ENCODE results near the gene NAA38.
"Not testable (repeated sequence)": the region's sequence is repeated elsewhere in the genome, so short reads cannot be mapped to it uniquely, and the experiment has no call there.

Gene NAA38

DNA sequence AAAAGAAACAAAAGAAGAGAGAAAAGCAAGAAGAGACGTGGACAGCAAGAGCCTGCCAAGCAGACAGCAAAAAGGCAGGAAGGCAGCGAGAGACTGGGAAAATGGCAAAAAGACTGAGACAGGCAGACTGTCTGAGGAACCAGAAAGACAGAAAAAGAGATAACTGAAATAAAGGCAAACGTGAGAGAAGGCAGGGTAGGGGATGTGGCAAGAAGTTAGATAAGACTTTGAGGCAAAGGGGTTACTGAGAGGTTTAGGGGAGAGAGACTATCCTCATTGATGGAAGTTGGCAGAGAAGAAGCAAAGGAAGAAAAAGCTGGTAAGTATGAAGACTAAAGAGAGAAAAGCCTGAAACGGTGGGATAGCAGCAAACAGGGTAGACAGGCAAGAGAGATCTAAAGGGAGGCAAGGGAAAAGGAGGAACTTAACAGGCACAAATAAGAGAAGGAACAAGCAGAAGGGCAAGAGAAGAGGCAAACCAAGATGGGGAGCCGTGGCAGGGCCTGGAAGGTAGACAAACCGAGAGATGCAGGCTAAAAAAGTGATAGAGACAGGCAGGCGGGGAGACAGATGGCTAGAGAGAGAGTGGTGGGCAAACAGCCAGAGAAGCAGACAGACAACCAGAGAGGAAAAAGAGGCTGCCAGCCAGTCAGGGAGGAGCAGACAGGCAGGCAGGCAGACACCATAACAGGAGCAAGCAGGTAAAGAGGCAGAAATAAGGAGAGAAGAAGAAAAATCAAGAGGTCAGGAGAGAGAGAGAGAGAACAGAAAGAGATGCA lies 24.1 kb upstream of the NAA38 start:
- DNase-seq: peak; percentile 91

DNA sequence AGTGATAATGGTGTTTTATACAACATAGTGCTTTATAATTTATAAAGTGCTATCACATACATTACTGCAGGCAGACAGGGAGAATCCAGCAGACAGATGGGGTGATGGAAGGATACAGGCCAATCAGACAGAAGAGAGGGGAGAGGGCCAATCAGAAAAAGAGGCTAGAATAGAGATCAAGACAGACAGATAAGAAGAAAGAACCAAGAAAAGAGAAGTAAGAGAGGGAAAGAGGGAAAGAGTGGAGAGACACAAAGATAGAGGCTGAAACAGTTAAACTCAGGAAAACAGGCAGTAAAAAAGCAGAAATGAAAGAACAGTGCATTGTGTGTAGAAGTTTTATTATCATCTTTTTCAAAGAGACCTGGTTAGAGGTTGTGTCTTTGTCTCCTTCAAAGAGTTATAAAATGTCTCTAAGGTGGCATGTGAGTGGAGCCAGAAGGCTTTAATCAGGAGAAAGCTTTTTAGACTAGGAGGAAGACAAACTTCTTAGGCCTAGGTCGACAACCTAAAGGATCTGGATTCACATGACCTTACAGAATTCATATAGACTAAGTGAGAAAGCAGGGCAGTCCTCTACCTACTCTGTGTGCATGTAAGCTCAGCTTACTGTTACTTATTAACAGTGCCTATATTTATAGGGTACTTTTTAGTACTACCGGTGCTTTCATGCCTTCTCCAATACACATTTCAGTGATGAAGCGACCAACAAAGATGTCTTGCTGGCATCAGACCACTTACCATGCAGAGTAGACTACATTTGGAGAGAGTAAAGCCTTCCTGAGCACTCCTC lies 22.9 kb upstream of the NAA38 start:
- DNase-seq: no peak

DNA sequence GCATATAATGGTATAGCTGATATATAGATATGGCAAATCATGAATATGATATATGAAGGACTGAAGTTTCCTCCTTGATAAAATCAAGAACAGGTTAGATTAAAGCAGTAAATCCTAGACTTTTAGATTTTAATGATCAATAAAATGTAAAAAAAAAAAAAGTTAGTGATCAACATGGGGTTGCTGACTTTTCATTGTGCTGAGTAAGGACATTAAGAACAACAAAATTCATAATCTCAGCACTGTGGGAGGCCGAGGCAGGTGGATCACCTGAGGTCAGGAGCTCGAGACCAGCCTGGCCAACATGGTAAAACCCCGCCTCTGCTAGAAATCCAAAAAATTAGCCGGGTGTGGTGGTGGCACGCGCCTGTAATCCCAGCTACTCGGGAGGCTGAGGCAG lies 20.9 kb upstream of the NAA38 start:
- DNase-seq: no peak

DNA sequence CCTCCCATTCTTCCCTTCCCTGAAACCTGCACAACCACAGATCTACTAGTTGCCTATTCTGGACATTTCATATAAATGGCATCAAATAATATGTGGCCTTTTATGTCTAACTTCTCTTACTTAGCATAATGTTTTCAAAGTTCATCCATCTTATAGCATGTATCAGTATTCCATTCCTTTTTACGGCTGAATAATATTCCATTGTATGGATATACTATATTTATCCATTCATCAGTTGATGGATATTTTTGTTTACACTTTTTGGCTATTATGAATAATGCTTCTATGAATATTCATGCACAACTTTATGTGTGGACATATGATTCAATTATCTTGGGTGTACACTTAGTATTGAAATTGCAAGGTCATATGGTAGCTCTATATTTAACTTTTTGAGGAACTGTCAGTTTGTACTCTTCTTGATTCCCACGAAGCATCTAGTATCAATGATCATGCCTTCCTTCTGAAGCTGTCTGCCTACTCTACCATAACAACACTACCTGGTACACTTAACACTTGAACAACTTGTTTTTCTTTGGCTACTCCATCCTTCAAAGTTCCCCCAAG lies 18.5 kb upstream of the NAA38 start:
- DNase-seq: no peak

DNA sequence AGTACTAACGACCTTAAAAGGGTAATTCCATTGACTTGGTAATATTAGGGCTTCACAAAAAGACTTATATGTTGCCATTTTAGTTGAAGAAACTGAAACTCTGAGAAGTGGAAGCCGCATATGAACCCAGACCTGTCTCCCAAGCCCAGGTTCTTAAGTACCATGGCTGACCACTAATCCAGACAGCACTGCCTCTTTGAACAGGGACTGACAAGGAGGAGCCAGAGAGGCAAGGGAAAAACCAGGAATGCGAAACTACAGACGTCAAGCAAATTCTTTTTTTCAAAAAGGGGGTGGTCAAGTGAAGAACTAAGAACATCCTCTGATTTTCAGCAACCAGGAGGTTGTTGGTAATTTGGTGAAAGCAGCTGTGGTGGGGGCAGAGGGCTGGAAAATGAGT lies 15.7 kb upstream of the NAA38 start:
- DNase-seq: no peak

DNA sequence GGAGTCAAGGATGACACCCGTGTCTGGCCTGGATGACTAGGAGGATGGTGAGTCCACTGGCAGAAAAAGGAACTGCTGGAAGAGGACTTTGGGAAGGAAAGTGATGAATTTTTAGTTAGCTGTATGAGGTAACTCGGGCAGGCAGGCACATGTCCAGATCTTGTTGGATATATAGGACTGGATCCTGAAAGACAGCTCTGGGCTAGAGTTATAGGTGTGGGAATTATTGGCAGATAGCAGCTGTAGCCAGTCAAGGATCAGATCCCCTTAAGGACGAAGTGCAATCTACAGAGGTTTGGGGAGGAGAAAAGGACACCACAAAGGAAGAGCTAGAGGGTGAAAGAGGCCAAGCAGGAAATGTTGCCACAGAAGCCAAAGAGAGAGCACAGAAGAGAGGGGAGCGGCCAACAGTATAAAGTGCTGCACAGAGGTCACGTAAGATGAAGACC lies 10.5 kb upstream of the NAA38 start:
- no peak for DNase-seq

DNA sequence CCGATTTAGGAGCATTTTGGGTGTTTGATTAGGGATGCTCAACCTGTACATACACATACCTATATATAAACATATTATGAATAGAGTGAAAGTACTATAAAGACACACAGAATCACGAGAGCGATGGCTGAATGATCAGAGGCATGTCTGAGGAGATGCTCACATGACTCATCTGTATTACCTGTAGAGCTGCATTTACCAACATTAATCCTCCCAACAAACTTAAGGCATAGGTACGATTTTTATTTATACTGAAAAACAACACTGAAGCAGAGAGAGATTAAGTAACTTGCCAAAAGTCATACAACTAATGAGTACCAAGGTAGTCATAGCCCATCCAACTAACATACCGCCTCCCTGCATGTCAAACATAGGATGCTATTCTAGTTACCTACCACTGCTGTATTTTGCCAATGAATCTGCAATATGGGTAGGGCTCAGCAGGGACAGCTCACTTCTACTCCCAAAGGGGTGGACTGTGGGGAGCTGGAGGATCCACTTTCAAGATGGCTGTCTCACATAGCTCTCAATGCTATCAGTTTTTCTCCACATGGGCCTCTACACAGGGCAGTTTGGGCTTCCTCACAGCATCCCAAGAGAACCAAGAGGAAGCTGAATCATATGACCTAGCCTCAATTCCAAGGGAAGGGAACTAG lies 7.8 kb upstream of the NAA38 start:
- DNase-seq: no peak

DNA sequence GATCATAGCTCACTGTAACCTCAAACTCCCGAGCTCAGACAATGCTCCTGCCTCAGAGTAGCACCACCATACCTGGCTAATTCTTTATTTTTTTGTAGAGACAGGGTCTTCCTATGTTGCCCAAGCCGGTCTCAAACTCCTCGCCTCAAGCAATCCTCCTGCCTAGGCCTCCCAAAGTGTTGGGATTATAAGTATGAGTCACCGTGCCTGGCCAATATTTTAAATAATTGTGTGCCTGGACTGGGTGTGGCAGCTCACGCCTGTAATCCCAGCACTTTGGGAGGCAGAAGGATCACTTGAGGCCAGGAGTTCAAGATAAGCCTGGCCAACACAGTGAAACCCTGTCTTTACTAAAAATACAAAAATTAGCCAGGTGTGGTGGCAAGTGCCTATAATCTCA lies 7.0 kb upstream of the NAA38 start:
- DNase-seq: not testable (repeated sequence)

DNA sequence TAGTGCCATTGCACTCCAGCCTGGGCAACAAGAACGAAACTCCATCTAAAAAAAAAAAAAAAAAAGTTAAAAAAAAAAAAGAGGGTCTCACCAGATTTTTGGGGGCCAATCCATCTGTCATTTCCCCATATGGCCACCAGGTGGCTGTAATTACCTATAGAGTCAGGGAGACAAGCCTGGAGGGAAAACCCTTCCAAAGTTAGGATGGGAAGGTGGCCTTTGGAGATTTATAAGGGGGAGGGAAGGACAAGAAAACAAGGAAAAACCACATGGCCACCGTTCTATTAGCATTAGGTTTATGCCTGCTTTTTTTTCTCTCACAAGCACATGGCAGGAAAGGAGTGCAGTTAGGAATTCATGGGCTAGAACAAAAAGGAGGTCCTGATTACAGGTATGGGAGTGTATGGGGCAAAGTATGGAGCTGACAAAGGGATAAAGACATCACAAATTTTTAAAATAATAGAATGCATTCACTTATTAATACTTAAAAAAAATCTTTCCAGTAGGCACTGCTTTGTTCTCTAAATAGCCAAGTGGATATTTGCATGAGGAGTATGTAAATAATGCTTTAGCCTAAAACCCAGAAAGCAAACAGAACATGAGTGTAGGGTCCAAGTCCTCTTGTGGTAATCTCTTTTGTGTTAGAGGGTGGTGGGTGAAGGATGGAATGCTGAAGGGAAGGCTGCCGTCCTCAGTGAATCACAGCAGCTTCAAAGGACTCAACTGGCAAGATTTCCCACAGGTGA lies 5.5 kb upstream of the NAA38 start:
- peak; percentile 17 for DNase-seq

DNA sequence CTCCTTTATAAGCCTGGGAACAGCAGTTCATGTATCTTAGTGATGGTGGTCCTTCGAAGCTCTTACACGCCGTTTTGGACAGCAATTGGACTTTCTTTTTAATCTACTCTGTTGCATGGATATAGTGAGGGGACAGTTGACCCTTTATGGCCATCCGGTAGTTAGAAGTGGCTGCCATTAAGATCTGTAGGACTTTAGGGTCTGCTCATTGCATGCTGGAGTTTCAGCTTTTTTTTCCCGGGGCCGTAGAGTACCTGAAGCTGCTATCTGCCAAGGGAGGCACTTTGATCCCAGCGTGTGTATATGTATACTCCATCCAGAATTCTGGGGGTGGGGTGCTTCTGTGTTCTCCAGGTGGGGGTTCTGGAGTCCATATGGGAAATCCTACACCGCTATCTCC lies 1.7 kb upstream of the NAA38 start:
- DNase-seq: no peak

DNA sequence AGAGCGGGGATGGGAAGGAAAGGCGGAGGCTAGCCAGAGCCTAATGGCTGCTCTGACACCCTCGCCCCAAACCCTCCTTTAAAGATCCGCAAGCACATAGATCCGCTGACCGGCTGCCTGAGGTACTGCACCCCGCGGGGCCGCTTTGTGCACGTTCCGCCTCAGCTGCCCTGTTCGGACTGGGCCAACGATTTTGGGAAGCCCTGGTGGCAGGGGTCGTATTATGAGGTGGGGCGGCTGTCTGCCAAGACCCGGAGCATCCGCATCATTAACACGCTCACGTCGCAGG lies 1.1 kb upstream of the NAA38 start:
- DNase-seq: peak; percentile 53

DNA sequence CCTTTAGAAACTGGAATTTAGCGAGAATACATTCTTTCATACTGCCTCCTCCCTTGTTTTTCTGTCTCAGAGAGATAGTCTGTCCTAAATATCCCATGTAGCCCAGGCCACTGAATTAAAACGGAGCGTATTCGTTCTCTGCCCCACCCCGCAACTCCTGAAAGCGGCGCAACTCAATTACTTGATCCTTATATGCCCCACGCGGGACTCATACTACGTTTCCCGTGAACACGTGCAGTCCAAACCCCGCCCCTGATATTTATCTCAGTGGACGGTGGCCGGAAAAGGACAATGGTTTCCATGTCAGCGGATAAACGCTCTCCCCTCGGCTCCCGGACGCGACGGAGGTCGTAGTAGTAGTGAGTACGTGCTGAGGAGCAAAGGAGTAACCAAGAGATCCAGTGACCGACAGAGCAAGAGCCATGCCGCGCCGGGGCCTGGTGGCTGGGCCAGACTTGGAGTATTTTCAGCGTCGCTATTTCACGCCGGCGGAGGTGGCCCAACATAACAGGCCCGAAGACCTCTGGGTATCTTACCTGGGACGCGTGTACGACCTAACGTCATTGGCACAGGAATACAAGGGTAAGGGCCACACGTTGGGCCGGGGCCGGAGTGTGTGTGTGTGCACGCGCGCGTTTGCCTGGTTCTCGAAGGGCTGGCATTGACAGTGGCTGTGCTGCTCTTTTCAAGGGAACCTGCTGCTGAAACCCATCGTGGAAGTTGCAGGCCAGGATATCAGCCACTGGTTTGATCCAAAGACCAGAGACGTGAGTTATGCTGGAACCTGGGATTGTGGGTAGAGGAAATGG lies 558 bp upstream of the NAA38 start, which contains the start of gene CYB5D1:
Gene CYB5D1, plus strand, starts transcription at position 291 of the 809 bp plus-strand sequence. Its CDS starts 132 bp downstream, at position 423.
- peak; percentile 99 for DNase-seq

DNA sequence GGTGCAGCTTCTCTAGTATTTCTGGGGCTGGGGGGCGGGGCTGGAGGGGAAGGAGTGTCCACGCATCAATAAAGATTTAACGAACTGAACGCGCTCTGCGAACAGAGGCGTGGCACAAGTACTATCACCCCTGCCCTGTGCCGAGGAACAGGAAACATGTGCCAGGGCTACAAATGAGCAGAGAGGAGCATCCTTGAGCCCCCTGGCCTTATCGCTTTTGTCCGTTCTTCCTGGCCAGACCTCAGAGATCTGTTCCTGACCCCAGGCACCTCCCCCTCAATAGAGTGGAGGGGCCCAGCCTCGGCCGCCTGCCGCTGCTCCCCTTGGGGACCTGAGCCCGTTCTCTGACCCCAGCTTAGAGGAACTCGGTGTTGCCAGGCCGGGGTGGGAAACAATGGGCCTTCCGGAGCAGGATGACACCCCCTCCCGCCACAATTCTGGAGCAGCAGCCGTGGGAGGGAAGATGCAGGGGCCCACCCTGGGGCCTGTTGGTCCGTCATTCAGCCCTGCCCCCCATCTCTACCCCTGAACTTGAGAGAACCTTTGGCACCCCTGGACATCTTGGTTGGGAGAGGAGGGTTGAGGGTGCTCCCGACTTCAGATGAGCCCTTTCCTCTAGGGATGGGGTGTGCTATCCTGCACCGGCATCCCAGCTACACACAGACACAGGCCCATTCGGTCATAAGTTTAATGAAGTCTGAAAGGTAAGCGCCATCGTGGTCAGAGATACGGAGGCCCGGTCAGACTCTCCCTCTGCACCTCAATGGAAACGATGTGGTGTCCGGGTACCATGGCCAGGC lies 1.1 kb downstream of the NAA38 start:
- no peak for DNase-seq

DNA sequence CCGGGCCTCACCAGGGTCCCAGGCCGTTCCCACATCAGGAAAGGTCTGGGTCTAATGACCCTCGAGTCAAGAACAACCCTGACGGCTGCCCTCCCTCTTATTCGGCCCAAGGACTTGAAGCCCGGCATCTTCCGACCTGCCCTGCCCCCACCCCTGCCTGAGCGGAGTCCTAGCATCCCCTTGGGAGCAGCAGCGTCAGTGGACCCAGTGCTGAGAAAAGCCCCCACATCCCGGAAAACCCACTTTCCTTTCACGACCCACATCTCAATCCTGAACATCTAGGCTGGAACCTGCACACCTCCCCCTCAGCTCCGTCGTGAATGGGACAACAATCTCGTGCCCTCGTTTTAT lies 1.7 kb downstream of the NAA38 start:
- no peak for DNase-seq

DNA sequence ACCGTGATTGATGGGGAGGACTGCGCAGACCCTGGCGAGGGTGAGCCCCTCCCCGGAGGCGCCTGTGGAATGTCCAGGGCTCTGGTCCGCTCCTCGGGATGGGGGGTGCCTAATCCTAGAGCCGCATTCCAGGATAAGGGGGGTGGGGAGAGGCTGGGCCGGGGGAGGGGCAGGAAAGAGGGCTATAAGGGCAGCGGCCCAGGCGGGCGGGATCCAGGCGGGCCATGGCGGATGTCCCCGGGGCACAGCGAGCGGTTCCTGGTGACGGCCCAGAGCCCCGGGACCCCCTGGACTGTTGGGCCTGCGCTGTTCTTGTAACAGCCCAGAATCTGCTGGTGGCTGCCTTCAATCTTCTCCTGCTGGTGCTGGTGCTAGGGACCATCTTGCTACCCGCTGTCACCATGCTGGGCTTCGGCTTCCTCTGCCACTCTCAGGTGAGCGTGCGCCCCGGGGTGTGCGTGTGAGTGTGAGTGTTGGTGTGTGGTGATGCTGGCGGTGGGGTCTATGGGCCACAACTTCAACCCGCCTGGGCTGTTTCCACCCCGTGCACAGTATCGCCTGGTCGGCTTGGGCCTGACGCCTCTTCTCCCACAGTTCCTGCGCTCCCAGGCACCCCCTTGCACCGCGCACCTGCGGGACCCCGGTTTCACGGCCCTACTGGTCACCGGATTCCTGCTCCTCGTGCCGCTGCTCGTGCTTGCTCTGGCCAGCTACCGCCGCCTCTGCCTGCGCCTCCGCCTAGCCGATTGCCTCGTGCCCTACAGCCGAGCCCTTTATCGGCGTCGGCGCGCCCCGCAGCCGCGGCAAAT lies 2.3 kb downstream of the NAA38 start, which contains the start of gene TMEM88:
Gene TMEM88, plus strand, starts transcription at position 216 of the 809 bp plus-strand sequence. Its CDS starts 9 bp downstream, at position 225.
- no peak for DNase-seq

DNA sequence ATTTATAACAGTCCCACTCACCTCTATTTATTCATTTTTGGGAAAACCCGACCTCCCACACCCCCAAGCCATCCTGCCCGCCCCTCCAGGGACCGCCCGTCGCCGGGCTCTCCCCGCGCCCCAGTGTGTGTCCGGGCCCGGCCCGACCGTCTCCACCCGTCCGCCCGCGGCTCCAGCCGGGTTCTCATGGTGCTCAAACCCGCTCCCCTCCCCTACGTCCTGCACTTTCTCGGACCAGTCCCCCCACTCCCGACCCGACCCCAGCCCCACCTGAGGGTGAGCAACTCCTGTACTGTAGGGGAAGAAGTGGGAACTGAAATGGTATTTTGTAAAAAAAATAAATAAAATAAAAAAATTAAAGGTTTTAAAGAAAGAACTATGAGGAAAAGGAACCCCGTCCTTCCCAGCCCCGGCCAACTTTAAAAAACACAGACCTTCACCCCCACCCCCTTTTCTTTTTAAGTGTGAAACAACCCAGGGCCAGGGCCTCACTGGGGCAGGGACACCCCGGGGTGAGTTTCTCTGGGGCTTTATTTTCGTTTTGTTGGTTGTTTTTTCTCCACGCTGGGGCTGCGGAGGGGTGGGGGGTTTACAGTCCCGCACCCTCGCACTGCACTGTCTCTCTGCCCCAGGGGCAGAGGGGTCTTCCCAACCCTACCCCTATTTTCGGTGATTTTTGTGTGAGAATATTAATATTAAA lies 3.1 kb downstream of the NAA38 start:
- DNase-seq: no peak

DNA sequence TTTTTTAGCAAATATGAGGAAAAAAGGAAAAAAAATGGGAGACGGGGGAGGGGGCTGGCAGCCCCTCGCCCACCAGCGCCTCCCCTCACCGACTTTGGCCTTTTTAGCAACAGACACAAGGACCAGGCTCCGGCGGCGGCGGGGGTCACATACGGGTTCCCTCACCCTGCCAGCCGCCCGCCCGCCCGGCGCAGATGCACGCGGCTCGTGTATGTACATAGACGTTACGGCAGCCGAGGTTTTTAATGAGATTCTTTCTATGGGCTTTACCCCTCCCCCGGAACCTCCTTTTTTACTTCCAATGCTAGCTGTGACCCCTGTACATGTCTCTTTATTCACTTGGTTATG lies 3.7 kb downstream of the NAA38 start:
- no peak for DNase-seq

DNA sequence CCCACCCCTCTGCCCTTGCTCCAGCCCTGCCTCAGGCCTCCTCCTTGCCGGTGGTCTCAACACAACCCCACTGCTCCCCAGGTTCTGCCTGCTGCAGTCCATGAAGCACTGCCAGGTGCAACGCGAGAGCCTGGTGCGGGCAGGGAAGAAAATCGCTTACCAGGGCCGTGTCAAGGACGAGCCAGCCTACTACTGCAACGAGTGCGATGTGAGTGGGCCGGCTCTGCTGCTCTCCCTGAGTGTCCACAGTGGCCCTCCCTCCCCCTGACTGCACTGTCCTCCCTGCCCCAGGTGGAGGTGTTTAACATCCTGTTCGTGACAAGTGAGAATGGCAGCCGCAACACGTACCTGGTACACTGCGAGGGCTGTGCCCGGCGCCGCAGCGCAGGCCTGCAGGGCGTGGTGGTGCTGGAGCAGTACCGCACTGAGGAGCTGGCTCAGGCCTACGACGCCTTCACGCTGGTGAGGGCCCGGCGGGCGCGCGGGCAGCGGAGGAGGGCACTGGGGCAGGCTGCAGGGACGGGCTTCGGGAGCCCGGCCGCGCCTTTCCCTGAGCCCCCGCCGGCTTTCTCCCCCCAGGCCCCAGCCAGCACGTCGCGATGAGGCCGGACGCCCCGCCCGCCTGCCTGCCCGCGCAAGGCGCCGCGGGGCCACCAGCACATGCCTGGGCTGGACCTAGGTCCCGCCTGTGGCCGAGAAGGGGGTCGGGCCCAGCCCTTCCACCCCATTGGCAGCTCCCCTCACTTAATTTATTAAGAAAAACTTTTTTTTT lies 4.3 kb downstream of the NAA38 start:
- no peak for DNase-seq

DNA sequence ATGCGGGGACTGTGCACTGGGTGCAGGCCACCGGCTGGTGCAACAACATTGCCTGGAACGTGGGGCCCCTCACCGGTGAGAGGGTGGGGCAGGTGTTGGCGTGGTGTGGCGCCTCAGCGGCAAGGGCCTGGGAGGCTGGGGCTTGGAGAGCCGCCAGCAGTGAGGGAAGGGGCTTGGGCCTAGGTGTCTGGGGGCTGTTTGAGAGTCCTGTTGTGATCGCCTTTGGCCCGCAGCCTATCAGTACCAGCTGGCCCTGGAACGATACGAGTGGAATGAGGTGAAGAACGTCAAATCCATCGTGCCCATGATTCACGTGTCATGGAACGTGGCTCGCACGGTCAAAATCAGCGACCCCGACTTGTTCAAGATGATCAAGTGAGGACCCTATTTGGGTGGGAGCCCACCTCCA lies 5.1 kb downstream of the NAA38 start:
- no peak for DNase-seq
